MV-4-11 (cell line): ENCODE data around the gene SNPH.
"Not testable (repeated sequence)": the region's sequence is repeated elsewhere in the genome, so short reads cannot be mapped to it uniquely, and the experiment has no call there.

Source experiments
- DNase-seq: peaks from one replicate; lab custom pipeline; 2025; lab: John Stamatoyannopoulos, UW

Gene SNPH

DNA sequence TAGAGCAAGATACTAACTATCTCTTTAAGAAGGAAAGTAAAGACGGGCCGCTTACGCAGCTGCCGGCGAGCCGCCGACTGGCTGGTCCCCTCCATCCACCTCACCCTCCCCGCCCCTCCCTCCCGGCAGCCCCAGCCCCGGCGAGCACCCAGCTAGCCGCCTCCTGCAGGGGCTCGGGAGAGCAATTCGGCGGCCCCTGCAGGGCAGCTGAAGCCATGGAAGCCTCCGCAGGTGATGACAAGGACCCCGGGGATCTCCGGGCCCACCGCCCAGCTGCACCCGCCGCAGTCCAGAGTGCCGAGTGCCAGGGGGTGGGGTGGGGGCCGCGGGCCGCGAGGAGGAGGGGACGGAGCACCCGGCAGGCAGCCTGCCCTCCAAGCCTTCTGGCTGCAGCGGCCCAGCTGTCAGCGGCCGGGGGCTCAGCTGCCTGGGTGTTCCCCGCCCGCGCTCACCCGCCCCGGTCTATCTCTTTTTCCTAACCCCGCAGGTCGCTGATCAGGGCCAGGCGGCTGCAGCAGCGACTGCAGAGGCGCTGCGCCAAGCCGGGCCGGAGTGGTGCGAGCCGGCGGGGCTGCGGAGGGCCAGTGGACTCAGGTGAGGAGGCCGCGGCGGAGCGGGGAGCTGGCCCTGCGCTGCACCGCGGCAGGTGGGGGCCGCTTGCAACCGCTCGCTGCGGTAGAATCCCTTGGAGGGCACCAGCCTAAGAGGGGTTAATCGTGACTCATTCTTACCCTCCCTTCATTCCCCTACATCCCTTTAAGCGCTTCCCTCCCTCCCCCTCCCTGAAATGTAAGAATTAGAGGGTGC lies at the start of gene SNPH:
SNPH (plus strand) TSS at position 128 of the 807 bp plus-strand sequence. CDS start 29,946 bp downstream, outside the sequence.
- DNase-seq = peak; percentile 11

DNA sequence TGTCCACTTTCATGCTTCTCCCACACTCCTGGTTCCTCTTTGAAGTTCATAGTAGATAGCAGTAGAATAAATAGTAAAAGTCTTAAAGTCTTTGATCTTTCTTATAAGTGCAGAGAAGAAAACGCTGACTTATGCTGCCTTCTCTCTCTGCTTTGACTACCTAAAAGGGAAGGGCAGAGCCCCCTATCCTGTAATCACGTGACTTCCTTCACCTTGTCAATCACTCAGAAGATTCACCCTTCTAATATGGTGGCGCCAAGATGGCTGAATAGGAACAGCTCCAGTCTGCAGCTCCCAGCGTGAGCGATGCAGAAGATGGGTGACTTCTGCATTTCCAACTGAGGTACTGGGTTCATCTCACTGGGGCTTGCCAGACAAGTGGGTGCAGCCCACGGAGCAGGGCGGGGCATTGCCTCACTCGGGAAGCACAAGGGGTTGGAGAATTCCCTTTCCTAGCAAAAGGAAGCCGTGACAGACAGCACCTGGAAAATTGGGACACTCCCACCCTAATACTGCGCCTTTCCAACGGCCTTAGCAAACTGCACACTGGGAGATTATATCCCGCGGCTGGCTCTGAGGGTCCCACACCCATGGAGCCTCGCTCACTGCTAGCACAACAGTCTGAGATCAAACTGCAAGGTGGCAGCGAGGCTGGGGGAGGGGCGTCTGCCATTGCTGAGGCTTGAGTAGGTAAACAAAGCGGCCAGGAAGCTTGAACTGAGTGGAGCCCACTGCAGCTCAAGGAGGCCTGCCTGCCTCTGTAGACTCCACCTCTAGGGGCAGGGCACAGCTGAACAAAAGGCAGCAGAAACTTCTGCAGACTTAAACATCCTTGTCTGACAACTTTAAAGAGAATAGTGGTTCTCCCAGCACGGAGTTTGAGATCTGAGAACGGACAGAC lies 49.3 kb upstream of the SNPH start:
- not testable (repeated sequence) for DNase-seq

GRCh38 chr20:1222750-1223149 lies 43.3 kb upstream of the SNPH start:
- not testable (repeated sequence) for DNase-seq

DNA sequence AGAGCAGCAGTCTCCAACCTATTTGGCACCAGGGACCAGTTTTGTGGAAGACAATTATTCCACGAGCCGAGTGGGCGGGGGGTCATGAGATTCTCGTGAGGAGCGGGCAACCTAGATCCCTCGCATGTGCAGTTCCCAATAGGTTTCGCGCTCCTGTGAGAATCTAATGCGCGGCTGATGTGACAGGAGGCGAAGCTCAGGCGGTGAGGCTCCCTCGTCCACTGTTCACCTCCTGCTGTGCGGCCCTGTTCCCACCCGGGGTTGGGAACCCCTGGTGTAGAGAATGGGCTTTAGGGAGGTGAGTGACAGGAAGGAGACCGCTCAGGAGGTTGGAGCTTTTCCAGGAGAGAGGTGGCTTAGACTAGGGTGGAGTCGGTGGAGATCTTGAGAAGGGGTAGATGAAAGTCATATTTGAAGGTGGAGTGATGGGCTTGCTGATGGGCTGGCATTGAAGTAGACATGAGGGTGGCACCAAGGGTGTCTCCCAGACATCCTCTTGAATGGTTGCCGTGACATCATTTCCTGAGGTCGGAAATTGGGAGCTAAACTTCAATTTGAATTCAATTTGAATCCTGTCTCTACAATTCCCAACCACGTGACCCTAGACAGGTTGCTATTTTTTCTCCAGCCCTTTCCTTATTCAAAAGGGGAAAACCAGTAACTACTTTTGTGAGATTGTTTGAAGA lies 41.7 kb upstream of the SNPH start:
- no peak for DNase-seq

DNA sequence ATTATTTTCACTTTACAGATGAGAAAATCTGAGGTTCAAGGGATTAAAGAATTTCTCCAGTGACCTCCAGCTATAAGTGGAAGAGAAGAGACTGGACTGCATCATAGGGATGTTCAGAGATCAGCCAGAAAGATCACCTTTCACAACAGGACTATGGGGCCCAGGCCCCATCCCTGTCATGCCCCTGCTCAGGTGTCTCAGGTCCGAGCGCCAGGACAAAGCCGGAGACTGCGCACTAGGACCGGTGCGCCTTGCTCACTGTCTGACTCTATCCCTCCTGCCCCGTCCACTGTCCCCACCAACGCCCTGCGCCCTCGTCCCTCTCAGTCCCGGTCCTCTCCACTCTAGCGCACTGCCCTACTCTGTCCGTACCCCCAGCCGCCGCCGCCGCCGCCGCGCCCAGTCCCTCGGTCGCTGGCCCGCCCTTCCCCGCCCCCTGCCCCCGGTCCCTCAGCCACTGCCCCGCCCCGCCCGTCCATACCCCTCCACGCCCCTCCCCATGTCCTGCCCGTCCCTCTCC lies 40.8 kb upstream of the SNPH start:
- DNase-seq = no peak

GRCh38 chr20:1225783-1226654 lies 40.1 kb upstream of the SNPH start, which contains the start of gene RAD21L1:
Gene RAD21L1 (plus strand): TSS chr20:1226044. CDS start chr20:1228454, 2,410 bp downstream.
- no peak for DNase-seq

DNA sequence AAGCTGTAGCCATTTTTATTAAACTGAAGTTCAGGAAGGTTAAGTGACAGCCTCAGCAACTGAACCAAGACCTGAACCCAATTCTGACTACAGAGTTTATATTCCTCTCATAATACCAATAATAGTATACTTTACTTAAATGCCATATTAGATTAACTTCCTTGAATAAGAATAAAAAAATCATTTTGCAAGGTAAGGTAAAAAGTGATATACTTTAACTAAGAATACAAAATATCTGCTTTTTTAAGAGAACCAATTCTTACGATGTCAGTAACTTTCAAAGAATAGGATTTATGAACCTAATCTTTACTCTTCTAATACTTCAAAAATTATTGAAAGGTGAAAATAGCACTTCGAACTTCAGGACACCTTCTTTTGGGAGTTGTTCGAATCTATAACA lies 36.6 kb upstream of the SNPH start:
- no peak for DNase-seq

- no peak for DNase-seq
These were observed 33.6 kb upstream of the SNPH start for GRCh38 chr20:1232286-1233111.

GRCh38 chr20:1240549-1240948 lies 25.5 kb upstream of the SNPH start:
- DNase-seq = no peak

DNA sequence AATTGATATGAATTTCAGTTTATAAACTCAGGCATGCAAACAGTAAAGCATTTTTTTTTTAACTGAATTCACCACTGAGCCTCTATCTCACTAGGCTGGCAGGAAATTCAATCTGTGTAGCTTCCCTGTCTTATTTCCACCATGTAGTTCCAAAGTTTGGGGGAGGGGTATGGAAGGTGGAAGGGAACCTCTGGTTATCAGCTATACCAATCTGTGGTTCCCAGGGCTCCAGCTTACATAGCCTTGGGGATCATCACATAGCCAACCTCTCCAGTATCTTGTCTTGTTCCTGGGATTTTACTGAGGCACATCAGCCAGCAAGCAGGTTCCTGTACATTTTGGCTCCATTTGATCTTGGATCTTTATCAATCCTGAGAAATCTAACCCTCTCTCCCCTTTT lies 24.6 kb upstream of the SNPH start:
- no peak for DNase-seq

DNA sequence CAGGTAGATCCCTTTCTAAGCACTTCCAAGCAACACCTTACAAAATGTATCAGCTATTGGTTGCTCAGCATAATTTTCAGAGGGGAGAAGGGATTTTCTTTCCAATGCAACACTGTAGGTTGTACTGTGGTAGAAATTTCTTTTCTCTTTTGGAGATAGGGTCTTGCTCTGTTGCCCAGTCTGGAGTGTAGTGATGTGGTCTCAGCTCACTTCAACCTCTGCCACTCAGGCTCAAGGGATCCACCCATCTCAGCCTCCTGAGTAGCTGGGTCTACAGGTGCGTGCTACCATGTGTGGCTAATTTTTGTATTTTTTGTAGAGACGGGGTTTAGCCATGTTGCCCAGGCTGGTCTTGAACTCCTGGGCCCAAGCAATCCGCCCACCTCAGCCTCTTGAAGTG lies 24.0 kb upstream of the SNPH start:
- DNase-seq = no peak

DNA sequence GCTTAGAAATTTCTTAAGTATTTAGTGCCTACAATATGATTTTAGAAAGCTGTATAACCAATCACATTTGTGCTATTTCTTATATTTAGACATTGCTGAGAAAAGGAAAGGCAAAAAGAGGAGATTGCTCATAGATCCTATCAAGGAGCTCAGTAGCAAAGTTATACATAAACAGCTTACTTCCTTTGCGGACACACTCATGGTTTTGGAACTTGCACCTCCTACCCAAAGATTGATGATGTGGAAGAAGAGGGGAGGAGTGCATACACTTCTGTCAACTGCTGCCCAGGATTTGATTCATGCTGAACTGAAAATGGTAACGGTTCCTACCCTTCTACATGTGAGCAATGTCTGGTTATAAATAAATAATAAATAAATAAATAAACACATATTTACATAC lies 23.6 kb upstream of the SNPH start:
- DNase-seq = peak; percentile 31

DNA sequence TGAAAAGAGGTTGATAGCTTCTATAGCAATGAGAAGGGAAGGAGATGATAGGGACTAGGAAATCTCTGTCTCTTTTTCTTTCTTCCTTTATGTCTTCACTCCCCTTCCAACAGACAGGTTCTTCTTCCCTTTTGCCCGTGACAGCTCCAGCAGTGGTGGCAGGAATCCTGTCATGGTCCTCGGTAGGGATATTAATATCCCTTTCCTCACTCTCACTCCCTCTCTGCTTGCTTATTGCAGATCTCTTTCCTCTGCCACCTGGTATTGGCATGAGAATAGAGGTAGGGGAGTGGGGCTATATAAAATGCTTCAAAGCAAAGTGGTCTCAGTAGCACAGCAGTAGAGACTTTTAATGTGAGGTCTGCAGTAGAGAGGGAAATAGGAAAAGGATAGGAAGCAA lies 20.5 kb upstream of the SNPH start:
- DNase-seq = no peak

- DNase-seq = no peak
These were observed 18.4 kb upstream of the SNPH start for GRCh38 chr20:1247689-1248088.

DNA sequence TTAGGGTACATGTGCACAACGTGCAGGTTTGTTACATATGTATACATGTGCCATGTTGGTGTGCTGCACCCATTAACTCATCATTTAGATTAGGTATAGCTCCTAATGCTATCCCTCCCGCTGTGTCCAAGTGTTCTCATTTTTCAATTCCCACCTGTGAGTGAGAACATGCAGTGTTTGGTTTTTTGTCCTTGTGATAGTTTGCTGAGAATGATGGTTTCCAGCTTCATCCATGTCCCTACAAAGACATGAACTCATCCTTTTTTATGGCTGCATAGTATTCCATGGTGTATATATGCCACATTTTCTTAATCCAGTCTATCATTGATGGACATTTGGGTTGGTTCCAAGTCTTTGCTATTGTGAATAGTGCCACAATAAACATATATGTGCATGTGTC lies 15.8 kb upstream of the SNPH start:
- not testable (repeated sequence) for DNase-seq

DNA sequence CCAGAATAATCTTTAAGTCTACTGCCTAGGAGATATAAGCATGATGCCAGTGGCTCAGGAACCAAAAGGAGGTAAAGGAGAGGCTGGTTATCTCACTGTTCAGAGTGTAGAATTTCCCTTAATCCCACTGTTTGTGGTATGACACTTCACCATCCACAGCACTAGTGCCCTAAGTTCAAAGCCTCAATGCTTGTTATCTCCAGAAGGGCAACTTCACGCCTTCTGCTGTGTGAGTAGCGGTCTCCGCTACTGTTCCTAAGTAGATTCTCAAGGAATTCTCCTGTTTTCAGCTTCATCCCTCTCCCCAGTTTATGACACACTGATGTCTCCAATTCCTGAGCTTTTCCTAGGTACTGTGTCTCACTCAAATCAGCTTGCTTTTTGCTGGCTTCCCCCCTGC lies 13.7 kb upstream of the SNPH start:
- no peak for DNase-seq

DNA sequence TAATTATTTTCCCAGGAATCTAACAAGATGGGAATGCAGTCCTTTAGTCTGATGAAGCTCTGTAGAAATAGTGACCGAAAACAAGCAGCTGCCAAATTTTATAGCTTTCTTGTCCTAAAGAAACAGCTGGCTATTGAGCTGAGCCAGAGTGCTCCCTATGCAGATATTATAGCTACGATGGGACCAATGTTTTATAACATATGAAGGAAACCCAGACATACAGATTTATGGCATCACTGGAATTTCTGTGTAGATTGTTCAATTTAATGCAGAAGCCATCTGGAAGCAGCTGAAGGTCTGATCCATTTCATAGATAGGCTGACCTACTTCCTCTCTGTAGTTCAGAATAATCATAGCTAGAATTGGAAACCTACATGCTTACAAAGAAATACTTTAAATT lies 11.8 kb upstream of the SNPH start:
- no peak for DNase-seq

DNA sequence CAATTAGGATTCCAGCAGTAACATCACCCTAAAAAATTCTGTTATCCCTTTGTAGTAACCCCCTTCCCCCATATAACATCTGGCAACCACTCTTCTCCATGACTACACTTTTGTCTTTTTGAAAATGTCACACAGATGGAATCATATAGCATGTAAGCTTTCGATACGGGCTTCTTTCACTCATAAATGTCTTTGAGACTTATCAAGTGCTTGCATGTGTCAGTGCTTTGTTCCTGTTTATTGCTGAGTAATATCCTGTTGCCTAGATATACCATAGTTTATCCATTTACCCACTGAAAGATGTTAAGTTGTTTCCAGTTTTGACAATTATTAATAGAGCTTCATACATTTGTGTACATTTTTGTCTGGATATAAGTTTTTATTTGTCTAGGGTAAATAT lies 10.4 kb upstream of the SNPH start:
- no peak for DNase-seq

DNA sequence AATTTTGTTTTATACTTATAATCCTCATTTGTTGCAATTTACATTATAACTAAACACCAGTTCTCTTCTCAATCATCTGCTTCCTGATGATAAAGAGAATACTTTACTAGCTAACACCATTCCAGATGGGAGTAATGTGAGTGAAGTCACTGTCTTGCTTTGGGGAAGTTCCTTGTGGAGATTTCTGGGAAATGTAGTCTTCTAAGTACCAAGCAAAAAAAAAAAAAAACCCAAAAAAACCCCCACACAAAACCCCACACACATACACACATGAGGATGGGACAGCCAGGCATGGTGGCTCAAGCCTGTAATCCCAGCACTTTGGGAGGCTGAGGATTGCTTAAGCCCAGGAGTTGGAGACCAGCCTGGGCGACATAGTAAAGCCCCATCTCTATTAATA lies 2.2 kb upstream of the SNPH start:
- DNase-seq = no peak

DNA sequence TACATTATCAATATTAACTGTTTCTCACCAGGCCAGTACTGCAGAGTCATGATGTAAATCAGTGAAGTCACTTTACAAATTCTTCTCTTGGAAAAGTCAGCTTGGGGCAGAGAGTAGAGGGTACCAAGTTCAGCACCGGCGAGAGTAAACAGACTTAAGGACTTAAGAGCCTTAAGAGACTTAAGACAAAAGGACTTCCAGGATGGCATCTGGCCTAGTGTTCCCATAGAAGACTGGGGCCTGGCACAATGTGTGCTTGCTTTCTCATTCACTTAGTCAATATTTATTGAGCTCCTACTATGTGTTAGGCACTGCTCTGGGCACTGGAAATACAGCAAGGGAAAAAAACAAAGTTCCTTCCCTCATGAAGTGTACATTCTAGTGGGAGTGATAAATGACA lies 1.4 kb upstream of the SNPH start:
- no peak for DNase-seq
